Measurements from ENCODE around the gene PSMG4. TPM values are rescaled to one million over a fixed set of nuclear protein-coding genes. Genes with fewer than 3 reads are reported as not detected.

PSMG4 gene
- total and polyA plus RNA-seq, 4 experiments from 2014 or later, result 41.0 to 63.0 (median 47.1) TPM

GRCh38 chr6:3308106-3308505, 49.4 kb downstream of the PSMG4 start:
- CTCF ChIA-PET (ENCODE audit: partially characterized antibody), result no interaction called here
- H3K27ac Mint-ChIP-seq, result no peak overlapping the region
- no peaks in the 10 kb centered on the region for H3K4me1 Mint-ChIP-seq
- no peak overlapping the region for H3K4me3 ChIP-seq (ENCODE audit: low read length in 2 of 2)
- H3K9me3 ChIP-seq (ENCODE audit: control insufficient read depth in 1 of 2, low read length in 2 of 2), result no peaks in the 10 kb centered on the region
- POLR2A ChIA-PET (ENCODE audit: partially characterized antibody), result no interaction called here
- H3K9me3 Mint-ChIP-seq, result peaks cover 0 to 7% (median 3%) of the 10 kb centered on the region in 8 donors
- H3K4me3 Mint-ChIP-seq, result no peak overlapping the region
- H3K36me3 ChIP-seq (ENCODE audit: insufficient read depth, low read length), result no peaks in the 10 kb centered on the region
- no peaks in the 10 kb centered on the region for H3K27me3 ChIP-seq (ENCODE audit: insufficient read depth, low read length)
- DNase-seq, result no peak
- intact Hi-C loops (cut with micrococcal nuclease), result no loop called here
- H3K27ac ChIP-seq (ENCODE audit: low read depth, low read length), result no peak overlapping the region
- H3K27me3 Mint-ChIP-seq, result peaks cover 0 to 2% of the 10 kb centered on the region in 2 donors
- H3K4me1 ChIP-seq (ENCODE audit: insufficient read depth, low read length), result no peaks in the 10 kb centered on the region
- H3K36me3 Mint-ChIP-seq, result peaks cover 4 to 35% of the 10 kb centered on the region in 2 donors

- CTCF ChIA-PET (ENCODE audit: partially characterized antibody), result no interaction called here
- Mint-ChIP-seq H3K36me3 (peaks cover 4 to 24% of the 10 kb centered on the region in 2 donors), H3K27ac (no peak overlapping the region), H3K4me3 (no peak overlapping the region), H3K27me3 (no peaks in the 10 kb centered on the region), H3K9me3 (peaks cover 0 to 7% (median 3%) of the 10 kb centered on the region in 8 donors), H3K4me1 (no peaks in the 10 kb centered on the region)
- no peaks in the 10 kb centered on the region for H3K36me3 ChIP-seq (ENCODE audit: insufficient read depth, low read length)
- H3K4me1 ChIP-seq (ENCODE audit: insufficient read depth, low read length), result no peaks in the 10 kb centered on the region
- DNase-seq, result no peak
- no peaks in the 10 kb centered on the region for H3K9me3 ChIP-seq (ENCODE audit: control insufficient read depth in 1 of 2, low read length in 2 of 2)
- H3K27ac ChIP-seq (ENCODE audit: low read depth, low read length), result no peak overlapping the region
- no peak overlapping the region for H3K4me3 ChIP-seq (ENCODE audit: low read length in 2 of 2)
- POLR2A ChIA-PET (ENCODE audit: partially characterized antibody), result no interaction called here
- H3K27me3 ChIP-seq (ENCODE audit: insufficient read depth, low read length), result no peaks in the 10 kb centered on the region
- intact Hi-C loops (cut with micrococcal nuclease), result no loop called here
Observed at GRCh38 chr6:3309391-3310050, 50.8 kb downstream of the PSMG4 start.

- peaks cover 6 to 23% of the 10 kb centered on the region in 2 donors for H3K36me3 Mint-ChIP-seq
- intact Hi-C loops (cut with micrococcal nuclease), result no loop called here
Observed at GRCh38 chr6:3310051-3310448, 51.3 kb downstream of the PSMG4 start.

GRCh38 chr6:3310703-3311102, 52.0 kb downstream of the PSMG4 start:
- Mint-ChIP-seq H3K27me3 (no peaks in the 10 kb centered on the region), H3K9me3 (peaks cover 0 to 4% (median under 1%) of the 10 kb centered on the region in 8 donors), H3K4me1 (peaks cover 0 to 1% (median 0%) of the 10 kb centered on the region in 4 donors), H3K36me3 (peaks cover 4 to 17% of the 10 kb centered on the region in 2 donors), H3K4me3 (no peak overlapping the region), H3K27ac (no peak overlapping the region)
- no peaks in the 10 kb centered on the region for H3K36me3 ChIP-seq (ENCODE audit: insufficient read depth, low read length)
- H3K9me3 ChIP-seq (ENCODE audit: control insufficient read depth in 1 of 2, low read length in 2 of 2), result no peaks in the 10 kb centered on the region
- H3K27me3 ChIP-seq (ENCODE audit: insufficient read depth, low read length), result no peaks in the 10 kb centered on the region
- CTCF ChIA-PET (ENCODE audit: partially characterized antibody), result no interaction called here
- DNase-seq, result no peak
- H3K4me1 ChIP-seq (ENCODE audit: insufficient read depth, low read length), result no peaks in the 10 kb centered on the region
- H3K4me3 ChIP-seq (ENCODE audit: low read length in 2 of 2), result no peak overlapping the region
- H3K27ac ChIP-seq (ENCODE audit: low read depth, low read length), result no peak overlapping the region
- intact Hi-C loops (cut with micrococcal nuclease), result no loop called here
- POLR2A ChIA-PET (ENCODE audit: partially characterized antibody), result no interaction called here

More at GRCh38 chr6:3310051-3310448, 51.3 kb downstream of the PSMG4 start:
- ChIA-PET CTCF (ENCODE audit: partially characterized antibody) (no interaction called here), POLR2A (ENCODE audit: partially characterized antibody) (no interaction called here)
- no peaks in the 10 kb centered on the region for H3K27me3 ChIP-seq (ENCODE audit: insufficient read depth, low read length)
- H3K27me3 Mint-ChIP-seq, result no peaks in the 10 kb centered on the region
- no peaks in the 10 kb centered on the region for H3K36me3 ChIP-seq (ENCODE audit: insufficient read depth, low read length)
- H3K4me1 ChIP-seq (ENCODE audit: insufficient read depth, low read length), result no peaks in the 10 kb centered on the region
- peaks cover 0 to 1% (median 0%) of the 10 kb centered on the region in 4 donors for H3K4me1 Mint-ChIP-seq
- H3K9me3 Mint-ChIP-seq, result peaks cover 0 to 7% (median 3%) of the 10 kb centered on the region in 8 donors
- no peak overlapping the region for H3K4me3 Mint-ChIP-seq
- DNase-seq, result no peak
- H3K9me3 ChIP-seq (ENCODE audit: control insufficient read depth in 1 of 2, low read length in 2 of 2), result no peaks in the 10 kb centered on the region
- no peak overlapping the region for H3K4me3 ChIP-seq (ENCODE audit: low read length in 2 of 2)
- H3K27ac Mint-ChIP-seq, result no peak overlapping the region
- H3K27ac ChIP-seq (ENCODE audit: low read depth, low read length), result no peak overlapping the region

- DNase-seq, result no peak
- Histone ChIP-seq H3K27me3 (ENCODE audit: insufficient read depth, low read length) (no peaks in the 10 kb centered on the region), H3K4me3 (ENCODE audit: low read length in 2 of 2) (no peak overlapping the region), H3K4me1 (ENCODE audit: insufficient read depth, low read length) (no peaks in the 10 kb centered on the region), H3K27ac (ENCODE audit: low read depth, low read length) (no peak overlapping the region), H3K36me3 (ENCODE audit: insufficient read depth, low read length) (no peaks in the 10 kb centered on the region), H3K9me3 (ENCODE audit: control insufficient read depth in 1 of 2, low read length in 2 of 2) (no peaks in the 10 kb centered on the region)
- H3K36me3 Mint-ChIP-seq, result peaks cover 2 to 13% of the 10 kb centered on the region in 2 donors
- ChIA-PET POLR2A (ENCODE audit: partially characterized antibody) (no interaction called here), CTCF (ENCODE audit: partially characterized antibody) (interaction anchor here (0.5 kb wide), 1 partner anchor 178 kb away, joined by 3 read pairs; no protein-coding TSS in a partner anchor)
- H3K4me3 Mint-ChIP-seq, result no peak overlapping the region
- H3K4me1 Mint-ChIP-seq, result peaks cover 0 to 1% (median under 1%) of the 10 kb centered on the region in 4 donors
- H3K9me3 Mint-ChIP-seq, result peaks cover 0 to 1% (median 0%) of the 10 kb centered on the region in 8 donors
- H3K27me3 Mint-ChIP-seq, result no peaks in the 10 kb centered on the region
- H3K27ac Mint-ChIP-seq, result no peak overlapping the region
- intact Hi-C loops (cut with micrococcal nuclease), result no loop called here
Observed at GRCh38 chr6:3311826-3312225, 53.1 kb downstream of the PSMG4 start.

GRCh38 chr6:3312604-3313231, 54.0 kb downstream of the PSMG4 start:
- H3K36me3 Mint-ChIP-seq, result peaks cover 3 to 13% of the 10 kb centered on the region in 2 donors
- H3K27ac Mint-ChIP-seq, result no peak overlapping the region

GRCh38 chr6:3314176-3314575, 55.4 kb downstream of the PSMG4 start:
- intact Hi-C loops (cut with micrococcal nuclease), result no loop called here
- Mint-ChIP-seq H3K27me3 (peaks cover 0 to 2% of the 10 kb centered on the region in 2 donors), H3K9me3 (no peaks in the 10 kb centered on the region), H3K27ac (no peak overlapping the region), H3K4me1 (peaks cover 17 to 24% (median 21%) of the 10 kb centered on the region in 4 donors), H3K36me3 (peaks cover 4% of the 10 kb centered on the region in 2 donors), H3K4me3 (no peak overlapping the region)
- ChIA-PET POLR2A (ENCODE audit: partially characterized antibody) (no interaction called here), CTCF (ENCODE audit: partially characterized antibody) (no interaction called here)
- H3K36me3 ChIP-seq (ENCODE audit: insufficient read depth, low read length), result no peaks in the 10 kb centered on the region
- no peak overlapping the region for H3K4me3 ChIP-seq (ENCODE audit: low read length in 2 of 2)
- no peak for DNase-seq
- H3K4me1 ChIP-seq (ENCODE audit: insufficient read depth, low read length), result peaks cover 19% of the 10 kb centered on the region
- no peaks in the 10 kb centered on the region for H3K9me3 ChIP-seq (ENCODE audit: control insufficient read depth in 1 of 2, low read length in 2 of 2)
- H3K27me3 ChIP-seq (ENCODE audit: insufficient read depth, low read length), result no peaks in the 10 kb centered on the region
- no peak overlapping the region for H3K27ac ChIP-seq (ENCODE audit: low read depth, low read length)

More at GRCh38 chr6:3312604-3313231, 54.0 kb downstream of the PSMG4 start:
- no peak overlapping the region for H3K4me3 Mint-ChIP-seq
- DNase-seq, result no peak
- POLR2A ChIA-PET (ENCODE audit: partially characterized antibody), result no interaction called here
- H3K9me3 Mint-ChIP-seq, result peaks cover 0 to 1% (median 0%) of the 10 kb centered on the region in 8 donors
- intact Hi-C loops (cut with micrococcal nuclease), result no loop called here
- Histone ChIP-seq H3K4me3 (ENCODE audit: low read length in 2 of 2) (no peak overlapping the region), H3K9me3 (ENCODE audit: control insufficient read depth in 1 of 2, low read length in 2 of 2) (no peaks in the 10 kb centered on the region), H3K36me3 (ENCODE audit: insufficient read depth, low read length) (no peaks in the 10 kb centered on the region), H3K27ac (ENCODE audit: low read depth, low read length) (no peak overlapping the region), H3K27me3 (ENCODE audit: insufficient read depth, low read length) (no peaks in the 10 kb centered on the region), H3K4me1 (ENCODE audit: insufficient read depth, low read length) (peaks cover 7% of the 10 kb centered on the region)
- peaks cover 0 to 2% of the 10 kb centered on the region in 2 donors for H3K27me3 Mint-ChIP-seq
- H3K4me1 Mint-ChIP-seq, result peaks cover 3 to 9% (median 6%) of the 10 kb centered on the region in 4 donors
- CTCF ChIA-PET (ENCODE audit: partially characterized antibody), result no interaction called here

All from CD4-positive, alpha-beta memory T cell (primary cell).